Umbilical cord (tissue), 2 donors: ENCODE results near the gene TTC4. TPM values are rescaled to one million over a fixed set of nuclear protein-coding genes. Genes with fewer than 3 reads are reported as not detected.
A peak's percentile ranks its signal among the peaks of the same experiment; 100 is the strongest.
"Not testable (repeated sequence)": the region's sequence is repeated elsewhere in the genome, so short reads cannot be mapped to it uniquely, and the experiment has no call there.

Experiments used
- DNase-seq: peaks from one replicate; pipeline ENCODE4 v3.0.0-alpha.2; 2015; ENCODE audit warnings: low spot score
- total RNA-seq: library from RNA; depleted of rRNA; stranded (reverse); fragments of >200 nt; gene quantifications from one replicate; pipeline ENCODE4 v1.2.3, GENCODE V29; 2014; ENCODE audit warnings: low replicate concordance; ENCODE audit not compliant: insufficient read depth

TTC4 gene
- total RNA-seq, 1 donor from 2014 or later = 17.6 TPM

GRCh38 chr1:54748094-54748835 is 32.6 kb downstream of the TTC4 start:
- DNase-seq = no peak

- DNase-seq = no peak
Observed at GRCh38 chr1:54750596-54750995, 34.9 kb downstream of the TTC4 start.

GRCh38 chr1:54751426-54751825 is 35.8 kb downstream of the TTC4 start:
- no peak for DNase-seq

- DNase-seq = no peak
Observed at GRCh38 chr1:54754045-54754444, 38.4 kb downstream of the TTC4 start.

GRCh38 chr1:54754486-54755285 is 39.0 kb downstream of the TTC4 start:
- DNase-seq = no peak

GRCh38 chr1:54757833-54758232 is 42.2 kb downstream of the TTC4 start:
- no peak for DNase-seq

- DNase-seq = no peak
Observed at GRCh38 chr1:54758678-54759348, 43.2 kb downstream of the TTC4 start.

- no peak for DNase-seq
Observed at GRCh38 chr1:54763816-54764132, 48.1 kb downstream of the TTC4 start.

GRCh38 chr1:54764133-54764921 is 48.7 kb downstream of the TTC4 start, which contains the start of gene PARS2:
TSS of gene PARS2 (minus strand) at chr1:54764523. CDS start at chr1:54759161, 5,362 bp downstream.
- DNase-seq = peak; percentile 100

GRCh38 chr1:54764922-54765561 is 49.4 kb downstream of the TTC4 start:
- DNase-seq = no peak

- no peak for DNase-seq
Observed at GRCh38 chr1:54766726-54767125, 51.1 kb downstream of the TTC4 start.

- DNase-seq = no peak
Observed at GRCh38 chr1:54767526-54767925, 51.9 kb downstream of the TTC4 start.

- DNase-seq = no peak
Observed at GRCh38 chr1:54768093-54768492, 52.4 kb downstream of the TTC4 start.

- no peak for DNase-seq
Observed at GRCh38 chr1:54772951-54773350, 57.3 kb downstream of the TTC4 start.

- DNase-seq = no peak
Observed at GRCh38 chr1:54774820-54775498, 59.3 kb downstream of the TTC4 start.

GRCh38 chr1:54775828-54776721 is 60.4 kb downstream of the TTC4 start:
- not testable (repeated sequence) for DNase-seq

- no peak for DNase-seq
Observed at GRCh38 chr1:54777011-54777410, 61.4 kb downstream of the TTC4 start.

GRCh38 chr1:54777431-54777830 is 61.8 kb downstream of the TTC4 start:
- no peak for DNase-seq

- no peak for DNase-seq
Observed at GRCh38 chr1:54781023-54781723, 65.5 kb downstream of the TTC4 start.
